ENCODE results near the gene ZNF276. TPM values are rescaled to one million over a fixed set of nuclear protein-coding genes. Genes with fewer than 3 reads are reported as not detected.
"Not testable (repeated sequence)": the region's sequence is repeated elsewhere in the genome, so short reads cannot be mapped to it uniquely, and the experiment has no call there.

ZNF276 gene, protein sequence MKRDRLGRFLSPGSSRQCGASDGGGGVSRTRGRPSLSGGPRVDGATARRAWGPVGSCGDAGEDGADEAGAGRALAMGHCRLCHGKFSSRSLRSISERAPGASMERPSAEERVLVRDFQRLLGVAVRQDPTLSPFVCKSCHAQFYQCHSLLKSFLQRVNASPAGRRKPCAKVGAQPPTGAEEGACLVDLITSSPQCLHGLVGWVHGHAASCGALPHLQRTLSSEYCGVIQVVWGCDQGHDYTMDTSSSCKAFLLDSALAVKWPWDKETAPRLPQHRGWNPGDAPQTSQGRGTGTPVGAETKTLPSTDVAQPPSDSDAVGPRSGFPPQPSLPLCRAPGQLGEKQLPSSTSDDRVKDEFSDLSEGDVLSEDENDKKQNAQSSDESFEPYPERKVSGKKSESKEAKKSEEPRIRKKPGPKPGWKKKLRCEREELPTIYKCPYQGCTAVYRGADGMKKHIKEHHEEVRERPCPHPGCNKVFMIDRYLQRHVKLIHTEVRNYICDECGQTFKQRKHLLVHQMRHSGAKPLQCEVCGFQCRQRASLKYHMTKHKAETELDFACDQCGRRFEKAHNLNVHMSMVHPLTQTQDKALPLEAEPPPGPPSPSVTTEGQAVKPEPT
- total RNA-seq, result 33.2 TPM
- long read RNA-seq, full-length matches to known transcripts, result 16 of 58 reads
- long read RNA-seq, partial matches to known transcripts, result 10 of 58 reads
- long read RNA-seq, other reads (novel, unspliced or antisense), result 32 of 58 reads

DNA sequence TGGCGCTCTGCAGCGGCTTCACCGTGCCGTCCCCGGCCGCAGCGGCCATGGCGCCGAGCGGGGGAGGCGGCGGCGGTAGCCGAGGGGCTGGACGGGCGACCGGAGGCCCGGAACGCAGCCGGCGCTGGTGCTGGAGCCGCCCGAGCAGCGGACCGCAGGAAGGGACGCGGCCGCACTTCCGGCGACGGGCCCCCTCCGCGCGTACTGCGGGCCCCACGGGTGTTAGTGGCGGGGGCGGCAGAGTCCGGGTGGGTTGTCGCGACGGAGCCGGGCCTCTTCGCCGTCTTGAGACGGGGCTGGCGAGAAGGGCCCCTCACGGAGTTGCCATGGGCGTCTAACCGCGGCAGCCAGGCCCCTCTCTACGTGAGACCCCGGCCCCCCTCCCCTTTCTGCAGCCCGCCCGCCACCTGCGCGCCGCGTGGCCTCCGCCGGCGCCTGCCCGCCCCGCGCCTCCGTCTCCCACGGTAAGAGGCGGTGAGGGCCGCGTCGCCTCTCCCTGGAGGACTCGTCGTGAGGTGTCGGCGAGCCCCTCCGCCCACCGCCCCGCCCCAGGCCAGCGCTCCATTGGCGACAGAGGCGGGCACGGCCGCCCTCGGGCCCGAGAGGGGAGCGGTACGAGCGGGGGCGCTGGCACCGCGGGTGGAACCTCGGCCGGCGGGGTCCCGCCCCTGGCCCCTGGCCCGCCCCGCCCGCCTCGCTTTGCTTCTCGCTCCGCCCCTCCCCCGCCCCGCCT is at the start of gene ZNF276, which contains the start of gene VPS9D1:
Gene ZNF276, plus strand, starts transcription at position 725 of the 733 bp plus-strand sequence. CDS start 104 bp downstream, outside the sequence.
Gene VPS9D1, minus strand, starts transcription at position 86 of the 733 bp plus-strand sequence. Its CDS starts 37 bp downstream, at position 49.
- Histone ChIP-seq H3K4me1 (peaks cover 49% of the 10 kb centered on the region), H3K9me3 (no peaks in the 10 kb centered on the region), H3K27ac (peak within 1 kb of the TSS; percentile 97), H3K36me3 (peaks cover 29% of the 10 kb centered on the region), H3K4me3 (peak within 1 kb of the TSS; percentile 90), H3K27me3 (ENCODE audit: low read depth) (no peaks in the 10 kb centered on the region)
- TF ChIP-seq CTCF (IDR thresholded peaks at IDR 0.05), result no peak
- peak; percentile 92 for DNase-seq
- intact Hi-C loops (cut with DNase I), result no loop called here
- ATAC-seq, result peak; percentile 85 to 88

GRCh38 chr16:89671565-89671964 is 49.8 kb upstream of the ZNF276 start:
- ATAC-seq; intact Hi-C loops (cut with DNase I); H3K27me3 ChIP-seq (ENCODE audit: low read depth); H3K27ac ChIP-seq; DNase-seq; H3K36me3 ChIP-seq; H3K4me3 ChIP-seq; H3K9me3 ChIP-seq; H3K4me1 ChIP-seq: not testable (repeated sequence)

GRCh38 chr16:89672177-89672941 is 49.0 kb upstream of the ZNF276 start:
- H3K27me3 ChIP-seq (ENCODE audit: low read depth), result no peaks in the 10 kb centered on the region
- H3K4me1 ChIP-seq, result peaks cover 6% of the 10 kb centered on the region
- DNase-seq (no peak), ATAC-seq (no peak)
- H3K36me3 ChIP-seq, result no peaks in the 10 kb centered on the region
- no peak for TF ChIP-seq CTCF (IDR thresholded peaks at IDR 0.05)
- peak overlapping the region; percentile 1 for H3K4me3 ChIP-seq
- intact Hi-C loops (cut with DNase I), result no loop called here
- no peaks in the 10 kb centered on the region for H3K9me3 ChIP-seq
- peak overlapping the region; percentile 61 for H3K27ac ChIP-seq

DNA sequence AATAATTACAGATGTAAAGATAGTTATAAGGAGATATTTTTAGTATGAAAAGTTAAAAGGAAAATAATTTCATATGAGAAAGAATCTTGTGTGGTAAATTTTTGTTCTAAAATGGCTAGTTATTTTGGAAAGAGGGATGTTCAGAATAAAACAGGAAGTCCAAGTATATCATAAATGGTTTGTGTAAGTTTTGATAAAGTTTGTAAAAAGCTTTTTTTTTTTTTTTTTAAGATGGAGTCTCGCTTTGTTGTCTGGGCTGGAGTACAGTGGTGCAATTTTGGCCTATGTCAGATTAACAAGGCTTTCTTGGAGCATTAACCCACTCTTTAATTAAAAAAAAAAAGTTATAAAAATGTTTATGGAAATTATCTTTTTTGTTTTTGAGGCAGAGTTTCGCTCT is 43.1 kb upstream of the ZNF276 start:
- DNase-seq, result no peak
- no peak for ATAC-seq

GRCh38 chr16:89685916-89686315 is 35.4 kb upstream of the ZNF276 start:
- DNase-seq (no peak), ATAC-seq (no peak)
- no peak for TF ChIP-seq CTCF (IDR thresholded peaks at IDR 0.05)
- no peaks in the 10 kb centered on the region for H3K27me3 ChIP-seq (ENCODE audit: low read depth)
- intact Hi-C loops (cut with DNase I), result no loop called here
- peaks cover 11% of the 10 kb centered on the region for H3K4me1 ChIP-seq
- H3K36me3 ChIP-seq, result peaks cover 9% of the 10 kb centered on the region
- H3K4me3 ChIP-seq, result peak overlapping the region; percentile 98
- no peak overlapping the region for H3K27ac ChIP-seq
- no peaks in the 10 kb centered on the region for H3K9me3 ChIP-seq

More for the DNA sequence above, 43.1 kb upstream of the ZNF276 start:
- intact Hi-C loops (cut with DNase I), result no loop called here
- Histone ChIP-seq H3K27me3 (ENCODE audit: low read depth) (no peaks in the 10 kb centered on the region), H3K4me1 (no peaks in the 10 kb centered on the region), H3K36me3 (no peaks in the 10 kb centered on the region), H3K9me3 (no peaks in the 10 kb centered on the region), H3K27ac (no peak overlapping the region), H3K4me3 (no peak overlapping the region)
- no peak for TF ChIP-seq CTCF (IDR thresholded peaks at IDR 0.05)
